Astrocyte (in vitro differentiated cells and primary cell): ENCODE results near the gene GNB2. TPM values are rescaled to one million over a fixed set of nuclear protein-coding genes. Genes with fewer than 3 reads are reported as not detected.

ENCODE experiments used
- DNase-seq: peaks from one replicate; pipeline ENCODE4 v3.0.0-alpha.2; 2010; ENCODE audit warnings: low read depth
- FAIRE-seq: peaks from 2 replicates; lab custom pipeline; 2011; peaks lifted over from hg19 to GRCh38; lab: Jason Lieb, UNC
- H2AFZ ChIP-seq: 2 replicates; pipeline ENCODE4 v1.6.0; 2012; ENCODE audit warnings: low read depth, low read length, inconsistent platforms
- H3K27ac ChIP-seq: 2 replicates; pipeline ENCODE4 v1.5.1; 2011; ENCODE audit warnings: low read depth, low read length, inconsistent platforms
- H3K27me3 ChIP-seq: 2 replicates; pipeline ENCODE4 v1.6.0; 2011; ENCODE audit warnings: low read length, inconsistent platforms; ENCODE audit not compliant: insufficient read depth
- H3K36me3 ChIP-seq: 2 replicates; pipeline ENCODE4 v1.5.1; 2011; ENCODE audit warnings: low read length, inconsistent platforms; ENCODE audit not compliant: insufficient read depth
- H3K4me1 ChIP-seq: 2 replicates; pipeline ENCODE4 v1.5.1; 2011; ENCODE audit warnings: low read length, inconsistent platforms; ENCODE audit not compliant: insufficient read depth
- H3K4me2 ChIP-seq: 2 replicates; pipeline ENCODE4 v1.6.0; 2012; ENCODE audit warnings: low read length, inconsistent platforms
- H3K4me3 ChIP-seq: 2 replicates; pipeline ENCODE4 v1.5.1; 2011; ENCODE audit warnings: low read depth, mild to moderate bottlenecking, low read length, inconsistent platforms; ENCODE audit not compliant: insufficient read depth
- H3K79me2 ChIP-seq: 2 replicates; pipeline ENCODE4 v1.6.0; 2012; ENCODE audit warnings: mild to moderate bottlenecking, low read length, inconsistent platforms; ENCODE audit not compliant: insufficient read depth
- H3K9ac ChIP-seq: 2 replicates; pipeline ENCODE4 v1.6.0; 2012; ENCODE audit warnings: mild to moderate bottlenecking, low read length, inconsistent platforms
- H3K9me3 ChIP-seq: 2 replicates; pipeline ENCODE4 v1.5.1; 2012; ENCODE audit warnings: low read depth, mild to moderate bottlenecking, low read length, inconsistent platforms; ENCODE audit not compliant: insufficient read depth
- H4K20me1 ChIP-seq: 2 replicates; pipeline ENCODE4 v1.6.0; 2012; ENCODE audit warnings: low read length, inconsistent platforms; ENCODE audit not compliant: insufficient read depth
- H3K27ac Mint-ChIP-seq: one replicate; pipeline ENCODE4 v1.8.0; 2021; ENCODE audit warnings: mild to moderate bottlenecking, mixed read lengths; ENCODE audit not compliant: unreplicated experiment
- H3K27me3 Mint-ChIP-seq: one replicate; pipeline ENCODE4 v1.8.0; 2021; ENCODE audit warnings: low read depth, mixed read lengths; ENCODE audit not compliant: unreplicated experiment
- H3K36me3 Mint-ChIP-seq: one replicate; pipeline ENCODE4 v1.8.0; 2021; ENCODE audit warnings: low read depth, mixed read lengths; ENCODE audit not compliant: unreplicated experiment
- H3K4me1 Mint-ChIP-seq: one replicate; pipeline ENCODE4 v1.8.0; 2021; ENCODE audit warnings: low read depth, mixed read lengths; ENCODE audit not compliant: unreplicated experiment
- H3K4me3 Mint-ChIP-seq: one replicate; pipeline ENCODE4 v1.8.0; 2021; ENCODE audit warnings: mild to moderate bottlenecking, moderate library complexity, mixed read lengths; ENCODE audit not compliant: unreplicated experiment
- H3K9me3 Mint-ChIP-seq: one replicate; pipeline ENCODE4 v1.8.0; 2021; ENCODE audit warnings: mild to moderate bottlenecking, mixed read lengths; ENCODE audit not compliant: unreplicated experiment
- CTCF ChIP-seq: IDR thresholded peaks from 2 replicates; pipeline ENCODE4 v1.5.1; 2011; ENCODE audit warnings: low read depth, mild to moderate bottlenecking, inconsistent platforms, low read length, moderate library complexity; ENCODE audit not compliant: insufficient read depth
- EZH2 ChIP-seq: IDR thresholded peaks from 2 replicates; pipeline ENCODE4 v1.6.1; 2012; ENCODE audit warnings: mild to moderate bottlenecking, low read length, inconsistent platforms; ENCODE audit not compliant: insufficient read depth
- total RNA-seq: library from RNA; stranded (reverse); gene quantifications from 2 replicates; pipeline ENCODE4 v1.2.1, GENCODE V29; 2021

GNB2 gene
- total RNA-seq, 1 donor from 2014 or later: 274 TPM

GRCh38 chr7:100639995-100640516, 33.5 kb upstream of the GNB2 start:
- Mint-ChIP-seq H3K4me3 (no peak overlapping the region), H3K36me3 (peaks cover 2% of the 10 kb centered on the region), H3K27ac (no peak overlapping the region), H3K27me3 (peaks cover 24% of the 10 kb centered on the region), H3K4me1 (no peaks in the 10 kb centered on the region), H3K9me3 (peaks cover 2% of the 10 kb centered on the region)
- Histone ChIP-seq H3K9me3 (no peaks in the 10 kb centered on the region), H3K4me1 (no peaks in the 10 kb centered on the region), H3K4me3 (no peak overlapping the region), H3K79me2 (no peaks in the 10 kb centered on the region), H3K27me3 (peaks cover 15% of the 10 kb centered on the region), H3K36me3 (no peaks in the 10 kb centered on the region), H3K9ac (no peak overlapping the region), H3K27ac (no peak overlapping the region), H3K4me2 (no peak overlapping the region), H2AFZ (no peak overlapping the region), H4K20me1 (no peaks in the 10 kb centered on the region)
- TF ChIP-seq CTCF (no peak), EZH2 (no peak)
- FAIRE-seq (no peak), DNase-seq (no peak)

GRCh38 chr7:100640517-100641440, 32.8 kb upstream of the GNB2 start:
- FAIRE-seq (no peak), DNase-seq (no peak)
- Histone ChIP-seq H3K4me3 (no peak overlapping the region), H3K27ac (no peak overlapping the region), H4K20me1 (no peaks in the 10 kb centered on the region), H3K79me2 (no peaks in the 10 kb centered on the region), H2AFZ (no peak overlapping the region), H3K9ac (no peak overlapping the region), H3K4me1 (no peaks in the 10 kb centered on the region), H3K9me3 (no peaks in the 10 kb centered on the region), H3K4me2 (no peak overlapping the region), H3K36me3 (no peaks in the 10 kb centered on the region), H3K27me3 (peaks cover 14% of the 10 kb centered on the region)
- Mint-ChIP-seq H3K9me3 (peaks cover 2% of the 10 kb centered on the region), H3K27ac (no peak overlapping the region), H3K4me1 (no peaks in the 10 kb centered on the region), H3K36me3 (peaks cover 2% of the 10 kb centered on the region), H3K4me3 (no peak overlapping the region), H3K27me3 (peaks cover 28% of the 10 kb centered on the region)
- TF ChIP-seq CTCF (no peak), EZH2 (no peak)

GRCh38 chr7:100641463-100641859, 32.1 kb upstream of the GNB2 start, which contains the start of gene TFR2:
TSS of gene TFR2 (minus strand) at chr7:100641552. CDS start at chr7:100641509, 43 bp downstream.
- Histone ChIP-seq H3K27me3 (peaks cover 12% of the 10 kb centered on the region), H3K27ac (no peak within 1 kb of the TSS), H3K36me3 (no peaks in the 10 kb centered on the region), H3K9ac (no peak within 1 kb of the TSS), H3K4me3 (no peak within 1 kb of the TSS), H3K9me3 (no peaks in the 10 kb centered on the region), H3K4me1 (no peaks in the 10 kb centered on the region), H3K4me2 (no peak within 1 kb of the TSS), H4K20me1 (no peaks in the 10 kb centered on the region), H3K79me2 (no peaks in the 10 kb centered on the region), H2AFZ (no peak within 1 kb of the TSS)
- Mint-ChIP-seq H3K4me3 (no peak within 1 kb of the TSS), H3K27me3 (peaks cover 29% of the 10 kb centered on the region), H3K9me3 (peaks cover 2% of the 10 kb centered on the region), H3K36me3 (peaks cover 2% of the 10 kb centered on the region), H3K4me1 (no peaks in the 10 kb centered on the region), H3K27ac (no peak within 1 kb of the TSS)
- FAIRE-seq (no peak), DNase-seq (no peak)
- TF ChIP-seq CTCF (no peak), EZH2 (no peak)
